Glomerular visceral epithelial cell (primary cell): ENCODE measurements around the gene CSMD2.
"Not testable (repeated sequence)": the region's sequence is repeated elsewhere in the genome, so short reads cannot be mapped to it uniquely, and the experiment has no call there.

Experiments
- DNase-seq: peaks from one replicate; pipeline ENCODE4 v3.0.0-alpha.2; 2016; ENCODE audit errors: extremely low spot score

The CSMD2 gene

DNA sequence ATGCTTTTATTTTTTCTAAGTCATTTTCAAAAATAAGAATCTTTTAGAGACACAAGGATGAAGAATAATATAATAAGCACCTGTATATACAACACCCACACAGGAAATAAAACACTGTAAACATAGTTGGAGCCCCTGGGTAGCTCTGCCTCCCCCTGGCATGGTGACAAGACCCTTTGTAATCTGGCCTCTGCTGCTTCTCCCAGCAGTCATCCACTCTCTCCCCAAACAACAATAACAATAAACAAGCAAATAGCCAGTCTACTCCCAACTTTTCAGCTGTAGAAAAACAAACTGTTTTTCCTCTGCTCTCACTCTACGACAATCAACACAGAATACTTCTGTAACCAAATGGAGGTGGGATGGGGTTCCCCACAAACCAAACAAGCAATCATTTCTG lies 110.1 kb downstream of the CSMD2 start:
- DNase-seq: no peak

DNA sequence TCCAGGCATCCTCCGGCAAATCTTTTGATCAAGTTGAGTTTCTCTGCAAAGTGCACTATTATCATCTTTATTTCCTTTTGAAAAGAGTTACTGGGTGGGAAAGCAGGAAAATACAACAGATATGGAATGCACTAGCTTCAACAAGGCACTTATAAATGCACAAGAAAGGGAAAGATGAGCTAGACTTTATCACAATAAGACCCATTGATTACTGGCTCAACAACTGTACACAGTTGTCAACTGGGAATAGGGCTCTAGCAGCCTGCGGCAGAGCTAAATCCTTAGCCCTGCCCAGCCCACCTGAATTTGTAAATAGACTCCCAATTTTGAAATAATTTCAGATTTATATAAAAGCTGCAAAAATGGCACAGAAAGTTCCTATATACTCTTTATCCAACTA lies 111.4 kb downstream of the CSMD2 start:
- no peak for DNase-seq

DNA sequence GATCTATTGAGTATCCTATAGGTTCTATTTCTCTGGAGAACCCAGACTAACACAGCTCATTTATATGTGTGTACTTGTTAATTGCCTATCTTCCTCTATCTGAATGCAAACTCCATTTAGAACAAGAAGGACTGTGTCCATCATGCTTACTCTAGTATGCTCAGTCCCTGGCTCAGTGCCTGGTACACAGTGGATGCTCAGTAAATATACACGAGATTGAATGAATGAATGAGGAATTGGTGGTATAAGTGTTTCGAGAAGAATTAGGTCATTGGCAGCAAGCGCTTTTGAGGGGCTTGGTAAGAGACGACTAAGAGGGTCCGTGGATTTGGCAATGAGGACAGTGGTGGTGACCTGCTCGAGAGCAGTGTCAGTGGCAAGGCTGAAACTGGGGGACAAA lies 112.5 kb downstream of the CSMD2 start:
- no peak for DNase-seq

DNA sequence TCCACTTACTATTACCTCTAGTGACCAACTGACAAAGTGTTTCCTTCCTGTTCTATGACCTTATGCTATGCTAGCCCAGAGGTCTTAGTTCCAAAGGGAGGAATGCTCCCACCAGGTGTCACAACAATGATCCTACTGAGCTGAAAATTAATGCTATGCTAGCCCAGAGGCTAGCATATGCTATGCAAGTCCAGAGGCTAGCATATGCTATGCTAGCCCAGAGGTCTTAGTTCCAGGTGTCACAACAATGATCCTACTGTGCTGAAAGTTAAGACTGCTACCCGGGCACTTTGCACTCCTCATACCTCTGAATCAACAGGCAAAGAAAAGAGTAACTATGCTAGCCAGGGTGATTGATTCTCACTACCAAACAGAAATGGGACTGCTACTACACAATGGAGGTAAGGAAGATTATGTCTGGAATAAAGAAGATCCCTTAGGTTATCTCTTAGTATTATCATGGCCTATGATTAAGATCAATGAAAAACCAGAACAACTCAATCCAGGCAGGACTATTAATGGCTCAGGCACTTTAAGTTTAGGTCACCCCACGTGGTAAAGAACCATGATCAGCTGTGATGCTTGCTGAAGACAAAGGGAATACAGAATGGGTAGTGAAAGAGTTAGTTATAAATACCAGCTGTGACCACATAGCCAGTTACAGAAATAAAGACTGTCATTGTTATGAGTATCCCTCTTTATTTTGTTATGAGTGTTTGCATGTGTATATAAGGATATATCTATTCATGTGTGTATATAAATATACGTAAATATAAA lies 114.1 kb downstream of the CSMD2 start:
- no peak for DNase-seq

DNA sequence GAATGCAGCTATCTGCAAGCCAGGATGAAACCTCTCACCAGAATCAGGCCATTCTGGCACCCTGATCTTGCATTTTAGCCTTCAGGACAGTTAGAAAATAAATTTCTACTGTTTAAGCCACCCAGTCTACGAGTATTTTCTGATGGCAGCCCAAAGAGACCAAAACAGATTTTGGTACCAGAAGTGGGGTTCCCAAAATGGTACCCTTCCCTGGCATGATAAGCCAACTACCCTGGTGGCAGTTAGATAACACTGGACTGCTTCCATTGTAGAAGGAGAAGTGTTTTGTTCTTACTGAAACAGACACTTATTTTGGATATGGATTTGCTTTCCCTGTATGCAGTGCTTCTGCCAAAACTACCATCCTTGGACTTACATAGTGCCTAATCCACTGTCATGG lies 115.0 kb downstream of the CSMD2 start:
- DNase-seq: no peak

DNA sequence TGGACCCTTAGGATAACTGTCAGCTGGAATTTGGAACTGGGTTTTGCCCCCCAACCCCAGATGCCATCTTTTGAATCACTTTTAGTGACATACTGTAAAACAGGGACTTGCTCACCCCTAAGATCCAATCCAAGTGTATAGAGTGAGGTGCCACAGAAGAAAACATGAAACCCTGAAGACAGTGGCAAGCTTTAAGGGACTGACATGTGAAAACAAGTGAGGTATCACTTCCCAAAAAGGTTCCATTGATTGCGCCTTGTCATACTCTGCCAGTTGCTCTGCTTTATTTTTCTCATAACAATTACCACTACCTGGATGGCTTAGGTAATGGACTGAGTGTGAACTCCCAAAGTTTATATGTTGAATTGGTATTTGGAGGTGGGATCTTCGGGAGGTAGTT lies 115.6 kb downstream of the CSMD2 start:
- no peak for DNase-seq

DNA sequence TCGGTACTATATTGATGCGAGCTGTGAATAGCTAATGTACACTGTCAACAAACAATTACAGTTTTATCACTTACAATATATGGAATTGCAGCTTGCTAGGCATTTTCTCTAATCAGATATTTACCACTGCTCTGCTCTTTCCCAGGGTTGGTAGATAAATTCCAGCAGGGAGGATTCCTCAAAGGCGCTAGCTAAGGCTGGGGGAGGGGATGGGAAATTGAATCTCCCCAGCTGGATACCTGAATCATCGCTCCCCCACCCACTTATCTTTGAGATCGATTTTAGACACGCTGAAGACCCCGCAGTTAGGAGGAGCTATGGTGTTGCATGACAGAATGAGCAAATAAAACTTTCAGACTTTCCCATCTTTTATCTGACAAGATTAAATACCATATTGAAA lies 127.2 kb downstream of the CSMD2 start:
- DNase-seq: no peak

DNA sequence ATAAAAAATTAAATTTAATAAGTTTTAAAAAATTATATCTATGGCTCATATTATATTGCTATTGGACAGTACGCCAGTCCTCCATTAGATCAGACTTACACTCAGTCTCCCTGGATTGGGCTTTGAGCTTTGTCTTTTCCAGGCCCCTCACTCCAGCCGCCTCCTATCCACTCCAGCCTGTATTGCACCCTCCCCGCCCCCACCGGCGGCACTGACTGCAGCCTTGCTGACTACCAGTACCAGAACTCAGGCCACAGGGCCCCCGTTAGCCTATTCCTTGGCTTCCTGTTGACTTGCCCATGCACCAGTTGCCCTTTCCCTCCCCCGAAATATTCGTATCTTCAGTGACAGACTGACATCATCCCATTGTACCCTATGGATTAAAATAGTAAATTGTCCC lies 127.9 kb downstream of the CSMD2 start:
- no peak for DNase-seq

DNA sequence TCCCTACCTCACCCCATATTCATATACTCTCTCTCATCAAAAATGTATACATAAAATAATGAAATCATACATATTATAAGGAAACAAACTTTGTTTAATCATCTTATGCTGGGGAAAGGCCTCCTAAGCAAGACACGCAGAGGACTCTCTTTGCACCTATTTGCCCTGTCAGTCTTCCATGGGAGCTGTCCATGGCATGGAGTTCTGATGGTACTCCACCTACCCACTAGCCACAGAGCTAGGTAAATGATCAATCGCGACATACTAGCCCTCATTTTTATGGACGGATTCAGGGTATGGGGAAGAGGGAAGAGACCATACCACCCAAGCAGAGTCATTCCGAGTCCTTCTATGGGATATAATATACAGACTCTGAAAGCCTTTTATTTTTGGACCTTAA lies 131.0 kb downstream of the CSMD2 start:
- no peak for DNase-seq

DNA sequence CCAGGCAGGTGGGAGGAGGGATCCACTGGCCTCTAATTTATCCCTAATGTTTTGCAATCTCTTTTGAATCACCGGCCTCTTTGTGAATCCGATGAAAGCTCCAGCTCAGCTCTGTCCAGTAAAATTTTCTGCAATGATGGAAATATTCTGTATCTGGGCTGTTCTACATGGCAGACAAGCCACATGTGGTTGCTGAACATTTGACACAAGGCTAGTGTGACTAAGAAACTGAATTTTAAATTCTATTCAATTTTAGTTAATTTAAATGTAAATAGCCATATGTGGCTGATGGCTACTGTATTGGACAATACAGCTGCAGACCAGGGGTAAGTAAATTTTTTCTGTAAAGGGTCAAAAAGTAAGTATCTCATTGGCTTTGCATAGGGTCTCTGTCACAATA lies 135.1 kb downstream of the CSMD2 start:
- DNase-seq: no peak

DNA sequence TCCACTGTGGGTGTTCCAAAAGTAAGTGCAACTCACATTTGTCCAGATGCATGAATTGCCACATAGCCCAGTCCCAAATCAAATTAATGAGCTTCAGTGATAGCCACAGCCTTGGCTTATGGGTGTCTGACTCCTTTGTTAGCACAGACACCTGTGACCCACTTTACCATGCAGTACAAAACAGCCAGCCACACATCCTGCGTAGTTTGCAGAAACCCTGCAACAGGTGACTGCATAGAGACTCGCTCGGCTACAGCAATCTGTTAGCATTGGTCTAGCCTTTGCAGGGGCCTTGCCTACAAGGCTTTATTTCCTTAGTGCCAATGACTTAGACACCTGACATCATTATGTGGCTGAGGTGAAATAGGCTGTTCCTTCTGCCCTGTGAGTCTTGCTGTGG lies 135.5 kb downstream of the CSMD2 start:
- DNase-seq: no peak

DNA sequence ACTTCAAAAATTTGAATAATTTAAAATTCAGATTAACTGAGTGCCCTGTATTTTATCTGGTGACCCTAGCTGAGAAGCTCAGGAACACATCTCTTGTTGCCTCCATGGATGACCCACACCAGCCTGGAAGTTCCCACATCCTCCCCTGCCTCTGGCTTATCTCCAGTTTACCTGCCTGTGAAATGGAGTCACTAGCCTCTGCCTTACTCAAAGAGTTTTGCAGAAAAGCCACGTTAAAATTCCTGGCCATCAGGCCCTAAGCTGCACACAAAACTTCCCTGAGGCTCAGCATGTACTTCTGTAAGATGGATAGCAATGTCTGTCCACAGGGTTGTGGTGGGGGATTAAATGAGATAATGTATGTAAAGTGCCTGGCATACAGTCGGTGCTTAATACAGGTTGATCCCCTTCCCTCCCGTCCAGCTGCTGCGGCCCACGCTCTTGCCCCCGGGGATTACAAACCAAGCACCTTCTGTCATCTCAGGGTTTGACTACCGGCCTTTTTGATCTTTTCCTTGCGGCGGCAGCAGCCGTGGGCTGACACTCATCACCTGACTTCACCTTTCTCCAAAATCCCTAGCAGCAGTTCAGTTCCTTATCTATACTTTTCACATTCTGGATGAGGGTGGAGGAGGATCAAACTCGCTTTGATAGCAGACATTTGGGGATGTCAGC lies 136.5 kb downstream of the CSMD2 start:
- DNase-seq: no peak

DNA sequence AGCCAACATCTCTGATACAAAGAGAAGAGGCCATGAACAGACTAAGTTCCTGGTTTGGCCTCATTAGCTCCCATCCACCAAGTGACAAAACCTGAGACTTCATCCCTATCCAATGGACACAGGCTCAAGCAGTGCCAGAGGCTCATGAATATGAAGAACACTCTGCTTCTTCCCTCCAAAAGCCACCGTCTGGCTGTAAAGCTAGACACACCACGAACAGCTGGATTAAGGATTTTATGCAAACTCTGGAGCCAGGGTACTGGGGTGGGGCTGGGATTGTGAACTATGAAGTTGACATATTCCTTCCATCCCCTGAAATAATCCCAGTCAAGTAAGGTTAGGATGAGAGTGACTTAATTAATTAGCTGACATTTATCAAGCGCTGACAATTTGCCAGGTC lies 139.4 kb downstream of the CSMD2 start:
- no peak for DNase-seq

DNA sequence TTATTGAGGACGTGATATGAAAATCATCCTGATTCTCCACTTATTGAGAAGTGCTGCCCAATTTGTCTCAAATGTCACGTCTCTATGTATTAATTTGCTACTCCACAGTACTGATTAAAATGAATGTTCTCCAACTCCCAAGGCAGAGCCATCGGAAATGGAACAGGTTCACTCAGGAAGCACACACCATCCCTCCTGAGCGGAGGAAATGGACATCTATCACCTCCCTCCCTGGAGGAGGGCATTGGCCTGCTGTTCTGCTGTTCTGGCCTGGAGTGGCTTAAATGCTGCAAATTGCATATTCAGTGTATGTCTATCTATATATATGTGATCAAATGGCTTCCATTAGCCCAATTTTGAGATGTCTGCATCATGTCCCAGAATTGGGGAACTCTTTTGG lies 140.5 kb downstream of the CSMD2 start:
- no peak for DNase-seq

DNA sequence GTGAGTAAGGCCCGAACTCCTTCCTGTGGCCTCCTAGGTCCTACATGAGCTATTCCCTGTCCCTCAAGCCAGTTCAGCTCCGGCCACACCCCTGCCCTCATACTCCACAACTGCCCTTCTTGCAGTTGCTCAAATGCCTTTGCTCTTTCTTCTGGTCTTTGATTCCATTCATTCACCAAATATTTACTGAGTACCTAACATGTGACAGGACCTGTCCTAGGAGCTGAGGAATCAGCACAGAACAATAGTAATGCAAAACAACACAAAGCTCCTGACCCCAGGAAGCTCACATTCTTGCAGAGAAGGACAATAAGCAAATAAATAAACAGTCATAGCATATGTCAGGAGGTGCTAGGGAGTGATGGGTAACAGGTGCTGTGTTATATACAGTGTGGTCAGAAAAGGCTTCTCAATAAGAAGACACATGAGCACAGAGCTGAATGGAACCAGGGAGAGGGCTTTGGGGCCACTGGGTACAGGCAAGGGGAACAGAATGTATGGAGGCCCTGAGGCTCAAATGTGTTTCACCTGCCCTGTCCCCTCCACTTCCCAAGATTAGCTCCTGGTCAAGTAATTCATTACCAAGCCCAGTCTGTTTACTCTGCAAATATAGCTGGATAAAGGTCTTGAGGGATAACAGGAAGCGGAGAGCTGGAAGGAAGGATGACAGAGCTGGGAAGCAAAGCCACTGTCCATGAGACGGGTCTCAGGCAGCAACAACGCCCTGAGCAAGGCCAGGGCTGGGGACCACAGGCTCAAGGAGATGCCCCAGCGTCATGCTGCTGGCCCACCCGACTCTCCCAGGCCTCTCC lies 145.1 kb downstream of the CSMD2 start:
- no peak for DNase-seq

DNA sequence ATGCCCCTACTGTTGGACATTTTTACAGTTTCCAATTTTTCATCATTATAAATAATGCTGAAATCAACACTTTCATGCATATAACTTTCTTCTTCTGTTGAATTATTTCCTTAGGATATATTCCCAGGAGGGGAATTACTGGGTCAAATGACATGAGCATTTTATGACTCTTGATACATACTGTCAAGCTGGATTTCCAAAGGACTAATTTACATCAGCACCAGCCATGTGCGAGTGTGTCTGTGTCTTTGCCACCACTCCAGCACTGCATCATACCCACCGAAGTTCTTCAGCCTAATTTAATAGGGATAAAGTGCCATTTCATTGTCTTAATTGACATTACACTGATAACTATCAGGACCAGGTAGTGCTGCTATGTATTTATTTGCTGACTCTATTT lies 146.7 kb downstream of the CSMD2 start:
- no peak for DNase-seq

DNA sequence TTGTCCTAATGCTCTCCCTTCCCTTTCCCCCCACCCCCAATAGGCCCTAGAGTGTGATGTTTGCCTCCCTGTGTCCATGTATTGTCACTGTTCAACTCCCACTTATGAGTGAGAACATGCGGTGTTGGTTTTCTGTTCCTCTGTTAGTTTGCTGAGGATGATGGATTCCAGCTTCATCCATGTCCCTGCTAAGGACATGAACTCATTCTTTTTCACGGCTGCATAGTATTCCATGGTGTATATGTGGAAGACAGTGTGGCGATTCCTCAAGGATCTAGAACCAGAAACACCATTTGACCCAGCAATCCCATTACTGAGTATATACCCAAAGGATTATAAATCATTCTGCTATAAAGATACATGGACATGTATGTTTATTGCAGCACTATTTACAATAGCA lies 148.7 kb downstream of the CSMD2 start:
- not testable (repeated sequence) for DNase-seq

DNA sequence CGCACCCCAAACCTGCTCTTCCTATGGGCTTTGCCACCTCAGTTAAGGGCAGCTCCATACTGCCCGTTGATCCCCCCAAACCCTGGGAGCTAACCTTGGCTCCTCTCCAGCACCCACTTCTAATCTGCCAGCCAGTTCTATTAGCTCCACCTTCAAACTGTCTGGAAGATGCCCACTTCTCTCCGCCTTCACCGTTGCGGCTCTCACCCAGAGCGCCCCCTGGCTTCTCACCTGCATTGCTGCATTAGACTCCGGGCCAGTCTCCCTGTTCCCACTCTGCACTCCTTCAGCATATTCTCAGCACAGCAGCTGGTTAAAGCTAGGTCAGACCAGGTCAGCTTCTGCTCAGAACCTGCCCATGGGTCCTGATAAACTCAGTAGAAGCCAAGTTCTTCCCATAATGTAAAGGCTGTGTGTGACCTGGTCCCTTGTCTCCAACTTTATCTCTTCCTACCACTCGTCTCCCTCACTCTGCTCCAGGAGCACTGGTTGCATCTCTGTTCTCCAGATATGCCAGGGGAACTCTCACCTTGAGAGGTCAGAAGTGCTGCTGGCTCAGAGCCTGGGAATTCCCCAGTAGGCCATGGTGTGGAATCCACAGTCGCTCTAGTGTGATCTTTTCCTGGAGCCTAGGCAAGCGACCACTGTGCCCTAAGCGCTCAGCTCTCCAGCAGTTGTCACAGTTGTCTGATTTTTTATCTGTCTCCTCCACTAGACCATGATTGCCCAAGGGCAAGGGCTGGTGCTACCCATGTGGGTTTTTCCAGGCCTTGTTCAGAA lies 150.9 kb downstream of the CSMD2 start:
- no peak for DNase-seq

DNA sequence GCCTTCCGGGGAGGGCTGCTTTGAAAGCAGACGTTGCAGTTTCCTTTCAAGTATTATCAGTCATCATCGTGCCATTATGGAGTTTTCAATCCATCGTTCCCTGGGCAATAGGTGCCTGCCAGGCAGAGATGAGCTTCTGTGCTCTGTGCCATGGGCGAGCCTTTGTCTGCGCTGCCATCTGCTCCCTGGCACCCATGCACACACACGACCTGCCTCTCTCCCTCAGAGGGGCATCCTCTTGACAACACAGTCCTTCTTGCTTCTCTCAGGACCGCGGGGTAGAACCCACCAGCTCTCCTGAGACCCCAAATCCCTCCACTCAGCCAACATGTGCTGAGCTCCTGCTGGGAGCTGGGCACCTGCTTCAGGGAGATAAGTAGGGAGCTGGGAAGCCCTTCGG lies 151.9 kb downstream of the CSMD2 start:
- no peak for DNase-seq

DNA sequence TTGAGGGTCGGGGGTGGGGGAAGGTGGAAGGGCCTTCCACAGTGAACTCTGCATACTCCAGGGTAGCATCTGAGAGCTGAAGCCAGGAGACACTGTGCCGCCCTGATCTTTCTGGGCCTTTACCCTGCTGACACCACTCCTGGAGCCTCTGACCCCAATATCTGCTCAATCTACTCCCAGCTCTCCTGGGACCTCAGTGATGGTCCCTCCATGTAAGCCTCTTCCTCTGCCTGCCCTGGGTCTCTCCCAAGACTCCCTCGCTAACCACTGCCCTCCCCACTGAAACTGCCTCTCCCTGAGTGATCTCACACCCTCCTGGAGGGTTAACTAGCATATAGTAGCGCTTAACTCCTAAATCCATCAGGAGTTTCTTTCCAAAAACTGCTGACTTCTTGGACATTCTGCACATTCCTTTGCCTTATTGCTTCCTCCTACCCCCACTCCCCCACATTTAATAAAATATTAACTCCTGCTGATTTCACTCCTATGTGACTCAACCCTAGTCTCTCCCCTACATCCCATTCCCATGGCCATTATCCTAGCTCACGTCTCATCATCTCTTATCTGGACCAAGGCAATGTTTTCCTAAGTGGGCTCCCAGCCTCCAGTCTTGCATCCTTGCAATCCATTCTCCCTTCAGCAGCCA lies 155.6 kb downstream of the CSMD2 start:
- DNase-seq: no peak

DNA sequence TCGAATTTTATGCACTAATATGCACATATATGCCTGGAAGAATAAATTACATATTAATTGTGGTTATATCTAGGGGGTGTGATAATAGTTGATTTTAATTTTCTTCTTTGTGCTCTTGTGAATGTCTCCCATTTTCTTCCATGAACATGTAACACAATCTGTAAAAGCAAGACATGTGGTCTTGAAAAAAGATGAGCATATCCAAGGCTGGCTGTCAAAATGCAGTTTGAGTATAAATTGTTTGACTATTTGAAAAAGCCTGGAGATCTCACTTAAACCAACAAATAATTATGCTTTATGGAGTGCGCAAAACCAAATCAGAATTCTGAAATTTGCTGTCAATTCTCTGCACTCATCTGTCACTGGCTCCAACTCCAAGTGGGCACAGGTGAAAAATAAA lies 157.3 kb downstream of the CSMD2 start:
- DNase-seq: no peak

DNA sequence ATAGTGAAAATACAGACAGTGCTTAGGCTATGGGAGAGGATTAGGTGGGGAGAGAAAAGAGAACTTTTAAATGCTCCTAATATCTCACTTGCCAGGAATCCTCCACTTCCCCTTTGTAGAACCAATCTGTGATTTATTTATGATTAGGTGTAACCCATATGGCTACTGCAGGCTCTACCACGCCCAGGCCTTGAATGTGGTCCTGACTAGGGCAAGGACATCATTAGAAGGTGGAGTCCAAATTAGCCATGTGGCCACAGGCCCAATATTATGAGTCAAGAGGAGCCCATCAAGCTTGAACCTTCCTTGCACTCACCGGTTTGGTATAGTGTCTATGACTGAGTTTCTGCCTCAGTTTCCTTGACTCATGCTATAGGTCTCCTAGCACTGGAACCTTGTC lies 159.7 kb downstream of the CSMD2 start:
- DNase-seq: no peak
